ENCODE data around the gene PCDHA3.
"Not testable (repeated sequence)": the region's sequence is repeated elsewhere in the genome, so short reads cannot be mapped to it uniquely, and the experiment has no call there.

PCDHA3 gene

GRCh38 chr5:140808889-140809291, 8.0 kb downstream of the PCDHA3 start:
- WGBS, 2 experiments = 95 to 96% methylated on average over 43 of the region's 43 CpGs
- no peak overlapping the region for H3K4me3 ChIP-seq (ENCODE audit: insufficient read depth, low read depth, low read length)
- no peaks in the 10 kb centered on the region for H3K36me3 ChIP-seq (ENCODE audit: control insufficient read depth, insufficient read depth, low read length)

DNA sequence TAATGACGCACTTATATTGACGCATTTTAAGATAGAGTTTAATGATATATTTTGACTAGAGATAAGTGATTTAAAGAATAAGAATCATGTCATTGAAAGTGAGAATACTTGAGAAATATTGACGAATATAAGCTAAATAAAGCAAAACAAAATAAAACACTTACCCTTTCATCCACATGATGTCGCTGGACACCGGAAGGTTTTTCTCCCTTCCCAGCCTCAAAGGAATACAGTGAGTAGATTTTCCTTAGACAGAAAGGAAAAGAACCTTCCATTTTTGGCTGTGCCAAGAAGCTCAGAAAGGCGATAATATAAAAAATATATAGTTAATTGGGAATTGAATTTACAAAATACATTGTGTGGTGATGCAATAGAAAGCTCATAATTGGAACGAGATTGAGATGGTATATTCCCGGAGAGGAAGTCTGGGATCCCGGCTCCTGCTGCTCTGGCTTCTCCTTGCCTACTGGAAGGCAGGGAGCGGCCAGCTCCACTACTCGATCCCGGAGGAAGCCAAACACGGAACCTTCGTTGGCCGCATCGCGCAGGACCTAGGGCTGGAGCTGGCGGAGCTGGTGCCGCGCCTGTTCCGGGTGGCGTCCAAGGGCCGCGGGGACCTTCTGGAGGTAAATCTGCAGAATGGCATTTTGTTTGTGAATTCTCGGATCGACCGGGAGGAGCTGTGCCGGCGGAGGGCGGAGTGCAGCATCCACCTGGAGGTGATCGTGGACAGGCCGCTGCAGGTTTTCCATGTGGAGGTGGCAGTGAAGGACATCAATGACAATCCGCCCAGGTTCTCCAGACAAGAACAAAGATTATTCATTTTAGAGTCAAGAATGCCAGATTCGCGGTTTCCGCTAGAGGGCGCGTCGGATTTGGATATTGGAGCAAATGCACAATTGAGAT, 20.8 kb downstream of the PCDHA3 start, which contains the start of gene PCDHA5:
Gene PCDHA5, plus strand, starts transcription at position 239 of the 906 bp plus-strand sequence.
- H3K9me3 ChIP-seq (ENCODE audit: control insufficient read depth, low read length) = no peaks in the 10 kb centered on the region
- H3K27ac ChIP-seq (ENCODE audit: insufficient read depth, low read depth, low read length, poor library complexity, severe bottlenecking) = no peak within 1 kb of the TSS
- no peaks in the 10 kb centered on the region for H3K36me3 ChIP-seq (ENCODE audit: control insufficient read depth, insufficient read depth, low read length)
- no peak within 1 kb of the TSS for H3K4me3 ChIP-seq (ENCODE audit: insufficient read depth, low read depth, low read length)
- no peaks in the 10 kb centered on the region for H3K27me3 ChIP-seq (ENCODE audit: control insufficient read depth, insufficient read depth, low read length, poor library complexity, severe bottlenecking)
- 91 to 92% methylated on average over 38 to 39 of the region's 39 CpGs for WGBS, 2 experiments
- H3K4me1 ChIP-seq (ENCODE audit: control insufficient read depth, insufficient read depth, low read length) = no peaks in the 10 kb centered on the region

More at GRCh38 chr5:140808889-140809291, 8.0 kb downstream of the PCDHA3 start:
- Histone ChIP-seq H3K27me3 (ENCODE audit: control insufficient read depth, insufficient read depth, low read length, poor library complexity, severe bottlenecking) (no peaks in the 10 kb centered on the region), H3K9me3 (ENCODE audit: control insufficient read depth, low read length) (no peaks in the 10 kb centered on the region), H3K4me1 (ENCODE audit: control insufficient read depth, insufficient read depth, low read length) (no peaks in the 10 kb centered on the region), H3K27ac (ENCODE audit: insufficient read depth, low read depth, low read length, poor library complexity, severe bottlenecking) (no peak overlapping the region)

GRCh38 chr5:140822281-140822629, 21.4 kb downstream of the PCDHA3 start:
- H3K36me3 ChIP-seq (ENCODE audit: control insufficient read depth, insufficient read depth, low read length) = no peaks in the 10 kb centered on the region
- H3K4me1 ChIP-seq (ENCODE audit: control insufficient read depth, insufficient read depth, low read length) = no peaks in the 10 kb centered on the region
- WGBS, 2 experiments = 91% methylated on average over 6 of the region's 6 CpGs
- H3K4me3 ChIP-seq (ENCODE audit: insufficient read depth, low read depth, low read length) = no peak overlapping the region
- H3K27me3 ChIP-seq (ENCODE audit: control insufficient read depth, insufficient read depth, low read length, poor library complexity, severe bottlenecking) = no peaks in the 10 kb centered on the region
- H3K27ac ChIP-seq (ENCODE audit: insufficient read depth, low read depth, low read length, poor library complexity, severe bottlenecking) = no peak overlapping the region
- no peaks in the 10 kb centered on the region for H3K9me3 ChIP-seq (ENCODE audit: control insufficient read depth, low read length)

DNA sequence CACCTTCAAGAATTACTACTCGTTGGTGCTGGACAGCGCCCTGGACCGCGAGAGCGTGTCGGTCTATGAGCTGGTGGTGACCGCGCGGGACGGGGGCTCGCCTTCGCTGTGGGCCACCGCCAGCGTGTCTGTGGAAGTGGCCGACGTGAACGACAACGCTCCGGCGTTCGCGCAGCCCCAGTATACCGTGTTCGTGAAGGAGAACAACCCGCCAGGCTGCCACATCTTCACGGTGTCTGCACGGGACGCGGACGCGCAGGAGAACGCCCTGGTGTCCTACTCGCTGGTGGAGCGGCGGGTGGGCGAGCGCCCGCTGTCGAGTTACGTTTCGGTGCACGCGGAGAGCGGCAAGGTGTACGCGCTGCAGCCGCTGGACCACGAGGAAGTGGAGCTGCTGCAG, 22.1 kb downstream of the PCDHA3 start:
- H3K27ac ChIP-seq (ENCODE audit: insufficient read depth, low read depth, low read length, poor library complexity, severe bottlenecking); H3K9me3 ChIP-seq (ENCODE audit: control insufficient read depth, low read length); H3K36me3 ChIP-seq (ENCODE audit: control insufficient read depth, insufficient read depth, low read length); H3K4me1 ChIP-seq (ENCODE audit: control insufficient read depth, insufficient read depth, low read length); H3K27me3 ChIP-seq (ENCODE audit: control insufficient read depth, insufficient read depth, low read length, poor library complexity, severe bottlenecking); H3K4me3 ChIP-seq (ENCODE audit: insufficient read depth, low read depth, low read length): not testable (repeated sequence)
- WGBS, 2 experiments = 95 to 96% methylated on average over 48 of the region's 48 CpGs

DNA sequence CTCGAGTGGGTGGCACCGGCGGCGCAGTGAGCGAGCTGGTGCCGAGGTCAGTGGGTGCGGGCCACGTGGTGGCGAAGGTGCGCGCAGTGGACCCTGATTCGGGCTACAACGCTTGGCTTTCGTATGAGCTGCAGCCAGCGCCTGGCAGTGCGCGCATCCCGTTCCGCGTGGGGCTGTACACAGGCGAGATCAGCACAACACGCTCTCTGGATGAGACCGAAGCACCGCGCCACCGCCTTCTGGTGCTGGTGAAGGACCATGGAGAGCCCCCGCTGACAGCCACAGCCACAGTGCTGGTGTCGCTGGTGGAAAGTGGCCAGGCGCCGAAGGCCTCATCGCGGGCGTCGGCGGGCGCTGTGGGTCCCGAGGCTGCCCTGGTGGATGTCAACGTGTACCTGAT, 22.6 kb downstream of the PCDHA3 start:
- no peaks in the 10 kb centered on the region for H3K27me3 ChIP-seq (ENCODE audit: control insufficient read depth, insufficient read depth, low read length, poor library complexity, severe bottlenecking)
- 96 to 97% methylated on average over 38 of the region's 38 CpGs for WGBS, 2 experiments
- no peaks in the 10 kb centered on the region for H3K9me3 ChIP-seq (ENCODE audit: control insufficient read depth, low read length)
- no peak overlapping the region for H3K4me3 ChIP-seq (ENCODE audit: insufficient read depth, low read depth, low read length)
- H3K4me1 ChIP-seq (ENCODE audit: control insufficient read depth, insufficient read depth, low read length) = no peaks in the 10 kb centered on the region
- no peak overlapping the region for H3K27ac ChIP-seq (ENCODE audit: insufficient read depth, low read depth, low read length, poor library complexity, severe bottlenecking)
- H3K36me3 ChIP-seq (ENCODE audit: control insufficient read depth, insufficient read depth, low read length) = no peaks in the 10 kb centered on the region

GRCh38 chr5:140827704-140828361, 27.0 kb downstream of the PCDHA3 start, which contains the start of gene PCDHA6:
Gene PCDHA6 (plus strand): TSS chr5:140827960. CDS start chr5:140828092, 132 bp downstream.
- H3K27me3 ChIP-seq (ENCODE audit: control insufficient read depth, insufficient read depth, low read length, poor library complexity, severe bottlenecking) = no peaks in the 10 kb centered on the region
- no peaks in the 10 kb centered on the region for H3K4me1 ChIP-seq (ENCODE audit: control insufficient read depth, insufficient read depth, low read length)
- WGBS, 2 experiments = 93 to 97% methylated on average over 27 of the region's 27 CpGs
- no peaks in the 10 kb centered on the region for H3K9me3 ChIP-seq (ENCODE audit: control insufficient read depth, low read length)
- no peak within 1 kb of the TSS for H3K27ac ChIP-seq (ENCODE audit: insufficient read depth, low read depth, low read length, poor library complexity, severe bottlenecking)
- no peak within 1 kb of the TSS for H3K4me3 ChIP-seq (ENCODE audit: insufficient read depth, low read depth, low read length)
- no peaks in the 10 kb centered on the region for H3K36me3 ChIP-seq (ENCODE audit: control insufficient read depth, insufficient read depth, low read length)

GRCh38 chr5:140828362-140828737, 27.5 kb downstream of the PCDHA3 start:
- no peak overlapping the region for H3K4me3 ChIP-seq (ENCODE audit: insufficient read depth, low read depth, low read length)
- no peaks in the 10 kb centered on the region for H3K4me1 ChIP-seq (ENCODE audit: control insufficient read depth, insufficient read depth, low read length)
- H3K27me3 ChIP-seq (ENCODE audit: control insufficient read depth, insufficient read depth, low read length, poor library complexity, severe bottlenecking) = no peaks in the 10 kb centered on the region
- no peaks in the 10 kb centered on the region for H3K9me3 ChIP-seq (ENCODE audit: control insufficient read depth, low read length)
- 94 to 96% methylated on average over 16 to 18 of the region's 18 CpGs for whole genome bisulfite sequencing, 2 experiments
- H3K36me3 ChIP-seq (ENCODE audit: control insufficient read depth, insufficient read depth, low read length) = no peaks in the 10 kb centered on the region
- H3K27ac ChIP-seq (ENCODE audit: insufficient read depth, low read depth, low read length, poor library complexity, severe bottlenecking) = no peak overlapping the region

DNA sequence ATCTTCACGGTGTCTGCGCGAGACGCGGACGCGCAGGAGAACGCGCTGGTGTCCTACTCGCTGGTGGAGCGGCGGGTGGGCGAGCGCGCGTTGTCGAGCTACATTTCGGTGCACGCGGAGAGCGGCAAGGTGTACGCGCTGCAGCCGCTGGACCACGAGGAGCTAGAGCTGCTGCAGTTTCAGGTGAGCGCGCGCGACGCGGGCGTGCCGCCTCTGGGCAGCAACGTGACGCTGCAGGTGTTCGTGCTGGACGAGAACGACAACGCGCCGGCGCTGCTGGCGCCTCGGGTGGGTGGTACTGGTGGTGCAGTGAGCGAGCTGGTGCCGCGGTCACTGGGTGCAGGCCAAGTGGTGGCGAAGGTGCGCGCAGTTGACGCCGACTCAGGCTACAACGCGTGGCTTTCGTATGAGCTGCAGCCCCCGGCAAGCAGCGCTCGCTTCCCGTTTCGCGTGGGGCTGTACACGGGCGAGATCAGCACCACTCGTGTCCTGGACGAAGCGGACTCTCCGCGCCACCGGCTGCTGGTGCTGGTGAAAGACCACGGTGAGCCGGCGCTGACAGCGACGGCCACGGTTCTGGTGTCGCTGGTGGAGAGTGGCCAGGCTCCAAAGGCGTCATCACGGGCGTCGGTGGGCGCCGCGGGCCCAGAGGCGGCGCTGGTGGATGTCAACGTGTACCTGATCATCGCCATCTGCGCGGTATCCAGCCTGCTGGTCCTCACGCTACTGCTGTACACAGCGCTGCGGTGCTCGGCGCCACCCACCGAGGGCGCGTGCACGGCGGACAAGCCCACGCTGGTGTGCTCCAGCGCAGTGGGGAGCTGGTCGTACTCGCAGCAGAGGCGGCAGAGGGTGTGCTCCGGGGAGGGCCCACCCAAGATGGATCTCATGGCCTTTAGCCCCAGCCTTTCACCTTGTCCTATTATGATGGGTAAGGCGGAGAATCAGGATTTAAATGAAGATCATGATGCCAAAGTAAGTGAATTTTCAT, 28.9 kb downstream of the PCDHA3 start:
- not testable (repeated sequence) for H3K27ac ChIP-seq (ENCODE audit: insufficient read depth, low read depth, low read length, poor library complexity, severe bottlenecking); H3K36me3 ChIP-seq (ENCODE audit: control insufficient read depth, insufficient read depth, low read length); H3K4me3 ChIP-seq (ENCODE audit: insufficient read depth, low read depth, low read length); H3K27me3 ChIP-seq (ENCODE audit: control insufficient read depth, insufficient read depth, low read length, poor library complexity, severe bottlenecking); H3K4me1 ChIP-seq (ENCODE audit: control insufficient read depth, insufficient read depth, low read length); H3K9me3 ChIP-seq (ENCODE audit: control insufficient read depth, low read length)
- WGBS, 2 experiments = 96 to 98% methylated on average over 105 of the region's 106 CpGs

DNA sequence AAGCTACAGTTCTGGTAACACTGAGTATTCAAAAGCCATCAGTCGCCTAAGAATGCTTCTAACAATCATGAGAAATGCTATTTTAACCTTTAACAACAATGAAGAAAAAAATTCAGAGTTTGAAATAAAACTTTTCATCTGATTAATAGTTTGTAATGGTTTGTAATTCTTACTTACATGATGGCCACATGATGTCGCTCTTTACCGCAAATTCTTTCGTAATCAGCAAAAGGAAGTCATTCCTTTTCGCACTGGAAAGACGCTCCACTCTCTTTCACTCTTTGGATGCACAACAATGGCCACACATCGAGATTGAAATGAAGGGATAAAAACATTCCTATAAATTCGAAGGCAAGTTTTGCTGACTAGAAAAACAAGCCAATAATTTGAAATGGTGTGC, 33.1 kb downstream of the PCDHA3 start, which contains the start of gene PCDHA7:
Gene PCDHA7, plus strand, starts transcription at position 277 of the 400 bp plus-strand sequence. Its CDS starts 115 bp downstream, at position 392.
- Histone ChIP-seq H3K27me3 (ENCODE audit: control insufficient read depth, insufficient read depth, low read length, poor library complexity, severe bottlenecking) (no peaks in the 10 kb centered on the region), H3K27ac (ENCODE audit: insufficient read depth, low read depth, low read length, poor library complexity, severe bottlenecking) (no peak within 1 kb of the TSS), H3K4me3 (ENCODE audit: insufficient read depth, low read depth, low read length) (no peak within 1 kb of the TSS), H3K9me3 (ENCODE audit: control insufficient read depth, low read length) (no peaks in the 10 kb centered on the region), H3K36me3 (ENCODE audit: control insufficient read depth, insufficient read depth, low read length) (no peaks in the 10 kb centered on the region), H3K4me1 (ENCODE audit: control insufficient read depth, insufficient read depth, low read length) (no peaks in the 10 kb centered on the region)
- WGBS, 2 experiments = 85 to 88% methylated on average over 7 to 8 of the region's 8 CpGs

Measured in ectodermal cell (in vitro differentiated cells).